Cardiac muscle cell (in vitro differentiated cells and primary cell): ENCODE results near the gene DCTD. TPM values are rescaled to one million over a fixed set of nuclear protein-coding genes. Genes with fewer than 3 reads are reported as not detected.

Experiments used
- DNase-seq, 2 donors: peaks; one replicate each; pipeline versions ENCODE4 v3.0.0 to v3.0.0-alpha.2; 2010 to 2017; ENCODE audit warnings: low read depth in 1 of 2, low spot score in 1 of 2
- H3K27ac ChIP-seq: fragments of 200-600 bp; sonication (generic); 2 replicates; pipeline ENCODE4 v1.5.1; 2016
- H3K27me3 ChIP-seq: fragments of 200-600 bp; sonication (generic); 2 replicates; pipeline ENCODE4 v1.6.0; 2016; ENCODE audit warnings: control low read depth
- H3K36me3 ChIP-seq: fragments of 200-600 bp; sonication (generic); 2 replicates; pipeline ENCODE4 v1.5.1; 2016; ENCODE audit warnings: control low read depth
- H3K4me1 ChIP-seq: fragments of 200-600 bp; sonication (generic); 2 replicates; pipeline ENCODE4 v1.8.1; 2017; ENCODE audit warnings: low read depth, mild to moderate bottlenecking, mixed run types
- H3K4me3 ChIP-seq: fragments of 200-600 bp; sonication (generic); 2 replicates; pipeline ENCODE4 v1.5.1; 2016; ENCODE audit warnings: mild to moderate bottlenecking
- H3K9me3 ChIP-seq: fragments of 200-600 bp; sonication (generic); 2 replicates; pipeline ENCODE4 v1.5.1; 2017; ENCODE audit warnings: low read depth, mild to moderate bottlenecking, control low read depth
- CTCF ChIP-seq: IDR thresholded peaks from 2 replicates; pipeline ENCODE4 v1.5.1; 2012; ENCODE audit warnings: low read depth, mild to moderate bottlenecking, low read length
- polyA plus RNA-seq: library from polyadenylated mRNA; unstranded; fragments of >200 nt; fragmentation: Nextera tagmentation; extraction: Ambion mirVana; gene quantifications from 2 replicates; pipeline ENCODE4 v1.2.1, GENCODE V29; 2016
- total RNA-seq: library from RNA; depleted of rRNA; stranded (reverse); fragments of >200 nt; gene quantifications from 2 replicates; pipeline ENCODE4 v1.2.3, GENCODE V29; 2016

Gene DCTD
- total and polyA plus RNA-seq, 2 experiments from 2014 or later = 55.4 to 73.6 TPM

GRCh38 chr4:182879913-182880312 lies 37.3 kb downstream of the DCTD start:
- Histone ChIP-seq H3K4me1 (no peaks in the 10 kb centered on the region), H3K36me3 (no peaks in the 10 kb centered on the region), H3K27ac (no peak overlapping the region), H3K9me3 (no peaks in the 10 kb centered on the region), H3K27me3 (no peaks in the 10 kb centered on the region), H3K4me3 (no peak overlapping the region)
- no peak for TF ChIP-seq CTCF
- DNase-seq = no peak

- Histone ChIP-seq H3K27me3 (no peaks in the 10 kb centered on the region), H3K9me3 (no peaks in the 10 kb centered on the region), H3K4me1 (no peaks in the 10 kb centered on the region), H3K27ac (no peak overlapping the region), H3K36me3 (no peaks in the 10 kb centered on the region), H3K4me3 (no peak overlapping the region)
- no peak for TF ChIP-seq CTCF
- no peak for DNase-seq
These were observed 38.3 kb downstream of the DCTD start for GRCh38 chr4:182878633-182879495.

- no peaks in the 10 kb centered on the region for H3K4me1 ChIP-seq
- DNase-seq = no peak
- no peaks in the 10 kb centered on the region for H3K9me3 ChIP-seq
- no peaks in the 10 kb centered on the region for H3K36me3 ChIP-seq
- no peak overlapping the region for H3K4me3 ChIP-seq
- TF ChIP-seq CTCF = no peak
- no peak overlapping the region for H3K27ac ChIP-seq
- H3K27me3 ChIP-seq = no peaks in the 10 kb centered on the region
These were observed 39.8 kb downstream of the DCTD start for GRCh38 chr4:182877326-182877883.

GRCh38 chr4:182876427-182876826 lies 40.8 kb downstream of the DCTD start:
- Histone ChIP-seq H3K27me3 (no peaks in the 10 kb centered on the region), H3K4me1 (no peaks in the 10 kb centered on the region), H3K36me3 (no peaks in the 10 kb centered on the region), H3K27ac (no peak overlapping the region), H3K9me3 (no peaks in the 10 kb centered on the region), H3K4me3 (no peak overlapping the region)
- no peak for DNase-seq
- no peak for TF ChIP-seq CTCF

- no peaks in the 10 kb centered on the region for H3K27me3 ChIP-seq
- no peaks in the 10 kb centered on the region for H3K9me3 ChIP-seq
- H3K4me1 ChIP-seq = no peaks in the 10 kb centered on the region
- H3K4me3 ChIP-seq = no peak overlapping the region
- TF ChIP-seq CTCF = no peak
- no peak overlapping the region for H3K27ac ChIP-seq
- no peaks in the 10 kb centered on the region for H3K36me3 ChIP-seq
- peak in 1 of 2 donors; percentile 20 for DNase-seq
These were observed 41.5 kb downstream of the DCTD start for GRCh38 chr4:182875453-182876405.
